ENCODE measurements around the gene PLD1. TPM values are rescaled to one million over a fixed set of nuclear protein-coding genes. Genes with fewer than 3 reads are reported as not detected.

PLD1 gene
- total RNA-seq, 1 donor from 2014 or later: 59.5 TPM

GRCh38 chr3:171768986-171769385, 41.3 kb downstream of the PLD1 start:
- intact Hi-C loops (cut with micrococcal nuclease): loop anchor here (10.0 kb wide), 1 partner anchor 124 kb away; no protein-coding TSS in a partner anchor
- DNase-seq: no peak
- TF ChIP-seq CTCF (IDR thresholded peaks at IDR 0.05; ENCODE audit: borderline replicate concordance): no peak
- H3K4me1 ChIP-seq: peaks cover 63% of the 10 kb centered on the region
- H3K27me3 ChIP-seq (ENCODE audit: low read depth): no peaks in the 10 kb centered on the region
- no peaks in the 10 kb centered on the region for H3K9me3 ChIP-seq (replicated peaks)
- H3K27ac ChIP-seq (replicated peaks): peak overlapping the region; percentile 89
- H3K4me3 ChIP-seq: peak overlapping the region; percentile 71
- no peaks in the 10 kb centered on the region for H3K36me3 ChIP-seq

- Histone ChIP-seq H3K4me3 (peak overlapping the region; percentile 71), H3K9me3 (replicated peaks) (no peaks in the 10 kb centered on the region), H3K27me3 (ENCODE audit: low read depth) (no peaks in the 10 kb centered on the region), H3K36me3 (no peaks in the 10 kb centered on the region), H3K4me1 (peaks cover 66% of the 10 kb centered on the region), H3K27ac (replicated peaks) (peak overlapping the region; percentile 89)
- no peak for DNase-seq
- no peak for TF ChIP-seq CTCF (IDR thresholded peaks at IDR 0.05; ENCODE audit: borderline replicate concordance)
- intact Hi-C loops (cut with micrococcal nuclease): loop anchor here (10.0 kb wide), 1 partner anchor 124 kb away; no protein-coding TSS in a partner anchor
These were observed 41.9 kb downstream of the PLD1 start for GRCh38 chr3:171768281-171768900.

DNA sequence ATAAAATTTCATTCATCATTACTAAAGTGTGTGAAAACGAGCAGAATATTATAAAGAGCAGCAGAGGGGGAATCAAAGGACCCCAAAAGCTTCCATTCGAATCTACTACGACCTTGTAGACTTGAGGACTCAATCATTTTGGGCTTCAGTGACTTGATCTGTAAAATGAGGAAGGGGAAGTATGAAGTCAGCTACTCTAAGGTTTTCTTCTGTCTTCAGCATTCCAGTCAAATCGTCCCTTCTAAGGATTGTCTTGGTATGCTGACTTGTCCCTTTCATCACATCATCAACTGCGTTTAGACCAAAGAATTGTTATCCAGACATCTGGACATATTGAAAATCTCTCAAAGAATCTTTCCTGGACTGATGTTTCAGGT, 44.8 kb downstream of the PLD1 start:
- no peak for TF ChIP-seq CTCF (IDR thresholded peaks at IDR 0.05; ENCODE audit: borderline replicate concordance)
- H3K27ac ChIP-seq (replicated peaks): peak overlapping the region; percentile 89
- intact Hi-C loops (cut with micrococcal nuclease): loop anchor here (10.0 kb wide), 1 partner anchor 121 kb away; no protein-coding TSS in a partner anchor

DNA sequence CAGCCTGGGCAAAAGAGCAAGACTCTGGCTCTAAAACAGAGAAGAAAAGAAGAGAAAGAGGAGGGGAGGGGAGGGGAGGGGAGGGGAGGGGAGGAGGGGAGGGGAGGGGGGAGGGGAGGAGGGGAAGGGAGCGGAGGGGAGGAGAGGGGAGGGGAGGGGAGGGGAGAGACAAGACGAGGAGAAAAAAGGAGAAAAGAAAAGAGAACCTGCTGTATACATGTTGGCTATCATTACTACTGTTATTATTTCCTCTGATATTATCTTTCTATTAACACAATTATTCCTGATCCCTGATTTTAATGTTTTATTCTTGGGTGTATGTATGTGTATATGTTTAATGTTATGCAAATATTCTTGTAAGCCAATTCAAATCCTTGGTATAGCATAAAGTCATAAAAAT, 46.9 kb downstream of the PLD1 start:
- Histone ChIP-seq H3K4me3 (no peak overlapping the region), H3K36me3 (no peaks in the 10 kb centered on the region), H3K27ac (replicated peaks) (no peak overlapping the region), H3K9me3 (replicated peaks) (no peaks in the 10 kb centered on the region), H3K4me1 (peaks cover 91% of the 10 kb centered on the region), H3K27me3 (ENCODE audit: low read depth) (no peaks in the 10 kb centered on the region)
- intact Hi-C loops (cut with micrococcal nuclease): loop anchor here (10.0 kb wide), 1 partner anchor 119 kb away; no protein-coding TSS in a partner anchor
- TF ChIP-seq CTCF (IDR thresholded peaks at IDR 0.05; ENCODE audit: borderline replicate concordance): no peak
- DNase-seq: no peak

More for the DNA sequence above, 44.8 kb downstream of the PLD1 start:
- Histone ChIP-seq H3K36me3 (no peaks in the 10 kb centered on the region), H3K4me1 (peaks cover 76% of the 10 kb centered on the region), H3K4me3 (no peak overlapping the region), H3K27me3 (ENCODE audit: low read depth) (no peaks in the 10 kb centered on the region), H3K9me3 (replicated peaks) (no peaks in the 10 kb centered on the region)
- no peak for DNase-seq

DNA sequence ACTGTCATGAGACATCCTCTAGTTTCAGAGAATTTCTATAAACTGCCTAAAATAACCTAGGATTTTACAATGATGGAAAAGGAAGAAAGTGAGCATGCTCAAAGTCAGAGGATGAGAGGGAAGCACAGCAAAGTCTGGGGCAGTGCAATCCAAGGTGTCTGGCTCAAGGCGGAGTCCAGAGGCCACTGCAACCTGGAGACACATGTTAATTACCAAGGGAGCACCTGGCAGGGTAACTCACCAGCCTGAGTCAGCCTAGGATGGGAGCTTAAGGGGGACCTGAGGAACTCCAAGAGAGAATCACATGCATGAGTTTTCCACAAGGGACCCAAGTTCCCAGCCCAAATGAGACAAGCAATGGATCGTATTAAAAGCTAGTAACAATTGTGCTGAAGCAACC, 49.8 kb downstream of the PLD1 start:
- no peak overlapping the region for H3K4me3 ChIP-seq
- no peaks in the 10 kb centered on the region for H3K9me3 ChIP-seq (replicated peaks)
- no peak for TF ChIP-seq CTCF (IDR thresholded peaks at IDR 0.05; ENCODE audit: borderline replicate concordance)
- no peaks in the 10 kb centered on the region for H3K36me3 ChIP-seq
- H3K4me1 ChIP-seq: peaks cover 91% of the 10 kb centered on the region
- no peak overlapping the region for H3K27ac ChIP-seq (replicated peaks)
- H3K27me3 ChIP-seq (ENCODE audit: low read depth): no peaks in the 10 kb centered on the region
- DNase-seq: no peak
- intact Hi-C loops (cut with micrococcal nuclease): loop anchor here (10.0 kb wide), 1 partner anchor 116 kb away; no protein-coding TSS in a partner anchor
